Activated CD8-positive, alpha-beta memory T cell treated with anti-CD3 and anti-CD28 coated beads, Interleukin-2, amount 50 U/mL, for 24 hours (primary cell): ENCODE results near the gene DBF4.
A peak's percentile ranks its signal among the peaks of the same experiment; 100 is the strongest.
"Not testable (repeated sequence)": the region's sequence is repeated elsewhere in the genome, so short reads cannot be mapped to it uniquely, and the experiment has no call there.

Experiments
- DNase-seq: peaks from one replicate; pipeline ENCODE4 v3.0.0-alpha.2; 2020; ENCODE audit errors: extremely low read depth

Gene DBF4

GRCh38 chr7:87876040-87876868 lies at the start of gene DBF4, which contains the start of gene SLC25A40:
Gene DBF4, plus strand, starts transcription at chr7:87876493. Its CDS starts 240 bp downstream, at chr7:87876733.
Gene SLC25A40, minus strand, starts transcription at chr7:87876360. Its CDS starts 17,633 bp downstream, at chr7:87858727.
- peak; percentile 87 for DNase-seq

- not testable (repeated sequence) for DNase-seq
These were observed 47.9 kb upstream of the DBF4 start for GRCh38 chr7:87828383-87828782.

- DNase-seq: no peak
These were observed 45.2 kb upstream of the DBF4 start for GRCh38 chr7:87831097-87831496.

- DNase-seq: no peak
These were observed 43.2 kb upstream of the DBF4 start for GRCh38 chr7:87833130-87833529.

GRCh38 chr7:87837597-87837996 lies 38.7 kb upstream of the DBF4 start:
- DNase-seq: no peak

- no peak for DNase-seq
These were observed 25.3 kb upstream of the DBF4 start for GRCh38 chr7:87850836-87851593.

GRCh38 chr7:87852306-87852705 lies 24.0 kb upstream of the DBF4 start:
- no peak for DNase-seq

- no peak for DNase-seq
These were observed 22.9 kb upstream of the DBF4 start for GRCh38 chr7:87853237-87853864.

- no peak for DNase-seq
These were observed 17.7 kb upstream of the DBF4 start for GRCh38 chr7:87858417-87859100.

GRCh38 chr7:87866089-87866488 lies 10.2 kb upstream of the DBF4 start:
- DNase-seq: no peak

GRCh38 chr7:87866533-87866932 lies 9.8 kb upstream of the DBF4 start:
- not testable (repeated sequence) for DNase-seq

GRCh38 chr7:87870471-87870870 lies 5.8 kb upstream of the DBF4 start:
- no peak for DNase-seq

- DNase-seq: no peak
These were observed 3.9 kb upstream of the DBF4 start for GRCh38 chr7:87872346-87872745.

GRCh38 chr7:87873328-87873727 lies 3.0 kb upstream of the DBF4 start:
- not testable (repeated sequence) for DNase-seq

GRCh38 chr7:87874066-87874465 lies 2.2 kb upstream of the DBF4 start:
- DNase-seq: no peak

- no peak for DNase-seq
These were observed 898 bp upstream of the DBF4 start for GRCh38 chr7:87875151-87876039.

GRCh38 chr7:87876869-87877234 lies 559 bp downstream of the DBF4 start:
- peak; percentile 2 for DNase-seq

- DNase-seq: no peak
These were observed 1.2 kb downstream of the DBF4 start for GRCh38 chr7:87877366-87878040.

GRCh38 chr7:87878208-87878735 lies 2.0 kb downstream of the DBF4 start:
- DNase-seq: no peak
